Neural cell (in vitro differentiated cells): ENCODE results near the gene MAST1. TPM values are rescaled to one million over a fixed set of nuclear protein-coding genes. Genes with fewer than 3 reads are reported as not detected.

ENCODE experiments used
- H2AFZ ChIP-seq: fragments of 200-600, 300-800 bp; sonication (generic), shearing (Covaris generic); 2 replicates; pipeline ENCODE4 v1.6.0; 2014; ENCODE audit warnings: low read depth, mild to moderate bottlenecking, antibody characterized with exemption, low read length, moderate library complexity
- H3F3A ChIP-seq: fragments of 200-600 bp; shearing (Covaris generic); 2 replicates; pipeline ENCODE4 v1.6.1; 2016; ENCODE audit warnings: mild to moderate bottlenecking, moderate library complexity, mixed read lengths, antibody characterized with exemption, low read length; ENCODE audit not compliant: insufficient read depth, poor library complexity, severe bottlenecking
- H3K27ac ChIP-seq: fragments of 200-600, 300-800 bp; sonication (generic), shearing (Covaris generic); 2 replicates; pipeline ENCODE4 v1.5.1; 2014; ENCODE audit warnings: mild to moderate bottlenecking, low read length, moderate library complexity
- H3K27me3 ChIP-seq: fragments of 300-800, 200-600 bp; sonication (generic), shearing (Covaris generic); 2 replicates; pipeline ENCODE4 v1.6.0; 2014; ENCODE audit warnings: mild to moderate bottlenecking, low read depth, low read length, moderate library complexity; ENCODE audit not compliant: insufficient read depth
- H3K36me3 ChIP-seq: fragments of 300-800, 200-600 bp; sonication (generic), shearing (Covaris generic); 2 replicates; pipeline ENCODE4 v1.5.1; 2014; ENCODE audit warnings: mild to moderate bottlenecking, antibody characterized with exemption, low read length, moderate library complexity; ENCODE audit not compliant: insufficient read depth
- H3K4me2 ChIP-seq: fragments of 300-800, 200-600 bp; sonication (generic), shearing (Covaris generic); 2 replicates; pipeline ENCODE4 v1.6.0; 2014; ENCODE audit warnings: mild to moderate bottlenecking, low read length
- H3K4me3 ChIP-seq: fragments of 300-800, 200-600 bp; sonication (generic), shearing (Covaris generic); 2 replicates; pipeline ENCODE4 v1.5.1; 2014; ENCODE audit warnings: mild to moderate bottlenecking, low read length, moderate library complexity
- H3K79me2 ChIP-seq: fragments of 200-600 bp; shearing (Covaris generic); replicated peaks from 2 replicates; pipeline ENCODE4 v1.6.0; 2014; ENCODE audit warnings: mild to moderate bottlenecking, low read length, moderate library complexity; ENCODE audit not compliant: insufficient read depth
- H3K9ac ChIP-seq: fragments of 300-800, 200-600 bp; sonication (generic), shearing (Covaris generic); 2 replicates; pipeline ENCODE4 v1.6.1; 2016; ENCODE audit warnings: mild to moderate bottlenecking, low read length, mixed read lengths
- H3K9me2 ChIP-seq: fragments of 200-600 bp; shearing (Covaris generic); 2 replicates; pipeline ENCODE4 v1.6.1; 2016; ENCODE audit warnings: mild to moderate bottlenecking, low read length, mixed read lengths; ENCODE audit not compliant: insufficient read depth
- H3K9me3 ChIP-seq: fragments of 200-600, 300-800 bp; sonication (generic), shearing (Covaris generic); 2 replicates; pipeline ENCODE4 v1.6.1; 2016; ENCODE audit warnings: mild to moderate bottlenecking, mixed run types, low read length, moderate library complexity, mixed read lengths
- H4K20me1 ChIP-seq: fragments of 200-600 bp; shearing (Covaris generic); 2 replicates; pipeline ENCODE4 v1.6.1; 2016; ENCODE audit warnings: mild to moderate bottlenecking, mixed run types; ENCODE audit not compliant: insufficient read depth
- EP300 ChIP-seq: fragments of 450-650 bp; conservative IDR thresholded peaks from 2 replicates; pipeline ENCODE4 v1.6.1; 2014; ENCODE audit warnings: antibody characterized with exemption, mild to moderate bottlenecking, moderate library complexity; ENCODE audit not compliant: poor library complexity, severe bottlenecking
- EZH2 ChIP-seq: fragments of 200-600, 300-800 bp; shearing (Covaris generic), sonication (generic); IDR thresholded peaks from 2 replicates; pipeline ENCODE4 v1.6.1; 2014; ENCODE audit warnings: antibody characterized with exemption, low read length, borderline replicate concordance, mild to moderate bottlenecking; ENCODE audit not compliant: insufficient read depth, poor library complexity, severe bottlenecking
- MXI1 ChIP-seq: fragments of 450-650 bp; conservative IDR thresholded peaks from 2 replicates; pipeline ENCODE4 v1.6.1; 2014; ENCODE audit warnings: antibody characterized with exemption, mild to moderate bottlenecking; ENCODE audit not compliant: poor library complexity, severe bottlenecking
- POLR2AphosphoS5 ChIP-seq: IDR thresholded peaks from 2 replicates; pipeline ENCODE4 v1.6.1; 2012
- RAD21 ChIP-seq: fragments of 450-650 bp; conservative IDR thresholded peaks from 2 replicates; pipeline ENCODE4 v1.6.1; 2014; ENCODE audit warnings: antibody characterized with exemption, mild to moderate bottlenecking, moderate library complexity
- SMC3 ChIP-seq: fragments of 450-650 bp; conservative IDR thresholded peaks from 2 replicates; pipeline ENCODE4 v1.6.1; 2014; ENCODE audit warnings: antibody characterized with exemption, mild to moderate bottlenecking, moderate library complexity; ENCODE audit not compliant: poor library complexity
- TAF1 ChIP-seq: IDR thresholded peaks from 2 replicates; pipeline ENCODE4 v1.6.1; 2012; ENCODE audit warnings: low read depth
- polyA plus RNA-seq: library from polyadenylated mRNA; depleted of rRNA; stranded (reverse); fragments of >200 nt; gene quantifications from 2 replicates; pipeline ENCODE4 v1.2.3, GENCODE V29; 2014
- TF ChIP-seq, protein P1 (sequence below): fragments of 450-650 bp; IDR thresholded peaks from 2 replicates; pipeline ENCODE4 v1.5.1; 2014; ENCODE audit warnings: antibody characterized with exemption, mild to moderate bottlenecking, moderate library complexity; ENCODE audit not compliant: poor library complexity, severe bottlenecking
- TF ChIP-seq, protein P2 (sequence below): IDR thresholded peaks from 2 replicates; pipeline ENCODE4 v1.6.1; 2012; ENCODE audit warnings: borderline replicate concordance

MAST1 gene
- polyA plus RNA-seq, 1 donor from 2014 or later: 65.0 TPM

DNA sequence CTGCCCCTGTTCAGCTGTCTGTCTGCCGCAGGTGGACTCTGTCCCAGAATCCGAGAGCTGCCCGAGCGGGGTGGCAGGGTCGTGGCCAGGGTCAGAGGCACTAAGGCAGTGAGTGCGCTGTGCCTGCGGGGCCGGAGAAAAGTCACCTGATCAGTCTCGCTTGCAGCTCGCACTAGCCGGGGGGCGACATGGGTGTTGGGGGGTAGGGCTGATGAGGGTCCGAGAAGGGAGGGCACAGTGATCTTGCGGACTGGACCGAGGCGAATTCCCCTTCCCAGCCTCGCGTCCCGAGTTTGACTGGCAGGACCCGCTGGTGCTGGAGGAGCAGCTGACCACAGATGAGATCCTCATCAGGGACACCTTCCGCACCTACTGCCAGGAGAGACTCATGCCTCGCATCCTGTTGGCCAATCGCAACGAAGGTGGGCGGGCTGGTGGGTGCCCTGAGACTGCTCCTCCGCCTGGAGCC is 53.3 kb downstream of the MAST1 start:
- Histone ChIP-seq H3F3A (no peaks in the 10 kb centered on the region), H4K20me1 (no peaks in the 10 kb centered on the region), H3K27ac (no peak overlapping the region)

DNA sequence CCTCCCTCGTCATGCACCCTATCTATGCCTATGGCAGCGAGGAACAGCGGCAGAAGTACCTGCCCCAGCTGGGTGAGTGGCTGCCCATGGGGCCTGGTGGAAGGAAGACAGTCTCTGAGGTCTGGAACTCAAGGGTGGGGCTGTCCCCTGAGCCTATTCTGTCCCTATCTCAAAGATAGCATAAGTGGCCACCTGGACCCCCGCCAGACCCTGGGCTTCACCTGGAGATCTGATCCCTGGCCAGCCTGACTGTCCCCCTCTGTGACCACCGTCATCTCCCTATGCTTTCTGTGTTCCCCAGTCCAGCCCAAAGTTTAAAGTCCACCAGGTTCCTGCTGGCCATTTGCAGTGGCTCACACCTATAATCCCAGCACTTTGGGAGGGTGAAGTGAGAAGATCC is 55.3 kb downstream of the MAST1 start:
- Histone ChIP-seq H3F3A (no peaks in the 10 kb centered on the region), H3K4me2 (no peak overlapping the region), H3K36me3 (no peaks in the 10 kb centered on the region), H3K27me3 (no peaks in the 10 kb centered on the region), H2AFZ (no peak overlapping the region), H3K4me3 (no peak overlapping the region), H3K9ac (no peak overlapping the region), H3K9me2 (no peaks in the 10 kb centered on the region), H3K27ac (no peak overlapping the region), H4K20me1 (no peaks in the 10 kb centered on the region), H3K9me3 (no peaks in the 10 kb centered on the region), H3K79me2 (no peaks in the 10 kb centered on the region)
- TF ChIP-seq, protein P1, sequence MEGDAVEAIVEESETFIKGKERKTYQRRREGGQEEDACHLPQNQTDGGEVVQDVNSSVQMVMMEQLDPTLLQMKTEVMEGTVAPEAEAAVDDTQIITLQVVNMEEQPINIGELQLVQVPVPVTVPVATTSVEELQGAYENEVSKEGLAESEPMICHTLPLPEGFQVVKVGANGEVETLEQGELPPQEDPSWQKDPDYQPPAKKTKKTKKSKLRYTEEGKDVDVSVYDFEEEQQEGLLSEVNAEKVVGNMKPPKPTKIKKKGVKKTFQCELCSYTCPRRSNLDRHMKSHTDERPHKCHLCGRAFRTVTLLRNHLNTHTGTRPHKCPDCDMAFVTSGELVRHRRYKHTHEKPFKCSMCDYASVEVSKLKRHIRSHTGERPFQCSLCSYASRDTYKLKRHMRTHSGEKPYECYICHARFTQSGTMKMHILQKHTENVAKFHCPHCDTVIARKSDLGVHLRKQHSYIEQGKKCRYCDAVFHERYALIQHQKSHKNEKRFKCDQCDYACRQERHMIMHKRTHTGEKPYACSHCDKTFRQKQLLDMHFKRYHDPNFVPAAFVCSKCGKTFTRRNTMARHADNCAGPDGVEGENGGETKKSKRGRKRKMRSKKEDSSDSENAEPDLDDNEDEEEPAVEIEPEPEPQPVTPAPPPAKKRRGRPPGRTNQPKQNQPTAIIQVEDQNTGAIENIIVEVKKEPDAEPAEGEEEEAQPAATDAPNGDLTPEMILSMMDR: no peak

More for the DNA sequence above, 53.3 kb downstream of the MAST1 start:
- H3K9me2 ChIP-seq: no peaks in the 10 kb centered on the region
- H2AFZ ChIP-seq: peak overlapping the region; percentile 83
- peak overlapping the region; percentile 96 for H3K4me3 ChIP-seq
- H3K9ac ChIP-seq: peak overlapping the region; percentile 59
- no peaks in the 10 kb centered on the region for H3K79me2 ChIP-seq
- TF ChIP-seq RAD21 (no peak), POLR2AphosphoS5 (no peak), EP300 (no peak), SMC3 (no peak), TAF1 (no peak), EZH2 (no peak), MXI1 (no peak)
- TF ChIP-seq, protein P1: no peak
- TF ChIP-seq, protein P2, sequence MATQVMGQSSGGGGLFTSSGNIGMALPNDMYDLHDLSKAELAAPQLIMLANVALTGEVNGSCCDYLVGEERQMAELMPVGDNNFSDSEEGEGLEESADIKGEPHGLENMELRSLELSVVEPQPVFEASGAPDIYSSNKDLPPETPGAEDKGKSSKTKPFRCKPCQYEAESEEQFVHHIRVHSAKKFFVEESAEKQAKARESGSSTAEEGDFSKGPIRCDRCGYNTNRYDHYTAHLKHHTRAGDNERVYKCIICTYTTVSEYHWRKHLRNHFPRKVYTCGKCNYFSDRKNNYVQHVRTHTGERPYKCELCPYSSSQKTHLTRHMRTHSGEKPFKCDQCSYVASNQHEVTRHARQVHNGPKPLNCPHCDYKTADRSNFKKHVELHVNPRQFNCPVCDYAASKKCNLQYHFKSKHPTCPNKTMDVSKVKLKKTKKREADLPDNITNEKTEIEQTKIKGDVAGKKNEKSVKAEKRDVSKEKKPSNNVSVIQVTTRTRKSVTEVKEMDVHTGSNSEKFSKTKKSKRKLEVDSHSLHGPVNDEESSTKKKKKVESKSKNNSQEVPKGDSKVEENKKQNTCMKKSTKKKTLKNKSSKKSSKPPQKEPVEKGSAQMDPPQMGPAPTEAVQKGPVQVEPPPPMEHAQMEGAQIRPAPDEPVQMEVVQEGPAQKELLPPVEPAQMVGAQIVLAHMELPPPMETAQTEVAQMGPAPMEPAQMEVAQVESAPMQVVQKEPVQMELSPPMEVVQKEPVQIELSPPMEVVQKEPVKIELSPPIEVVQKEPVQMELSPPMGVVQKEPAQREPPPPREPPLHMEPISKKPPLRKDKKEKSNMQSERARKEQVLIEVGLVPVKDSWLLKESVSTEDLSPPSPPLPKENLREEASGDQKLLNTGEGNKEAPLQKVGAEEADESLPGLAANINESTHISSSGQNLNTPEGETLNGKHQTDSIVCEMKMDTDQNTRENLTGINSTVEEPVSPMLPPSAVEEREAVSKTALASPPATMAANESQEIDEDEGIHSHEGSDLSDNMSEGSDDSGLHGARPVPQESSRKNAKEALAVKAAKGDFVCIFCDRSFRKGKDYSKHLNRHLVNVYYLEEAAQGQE: no peak
- no peaks in the 10 kb centered on the region for H3K36me3 ChIP-seq
- H3K27me3 ChIP-seq: peaks cover 12% of the 10 kb centered on the region
- H3K4me2 ChIP-seq: peak overlapping the region; percentile 88
- no peaks in the 10 kb centered on the region for H3K9me3 ChIP-seq
